Psoas muscle (tissue), 8 donors: ENCODE results near the gene SEMA7A. TPM values are rescaled to one million over a fixed set of nuclear protein-coding genes. Genes with fewer than 3 reads are reported as not detected.

ENCODE experiments used
- ATAC-seq, 4 donors: fragments of 200-7000 bp; cut with Tn5 transposase; one replicate each; pipeline ENCODE4 v1.9.1; 2020; ENCODE audit warnings: moderate library complexity in 3 of 4, mild to moderate bottlenecking in 2 of 4
- DNase-seq, 2 donors: peaks; one replicate each; pipeline ENCODE4 v3.0.0-alpha.2; 2020
- H3K27ac ChIP-seq: fragments of 200-600 bp; one replicate; pipeline ENCODE4 v1.8.0; 2022
- H3K27me3 ChIP-seq, 3 donors: fragments of 200-600 bp in 1 of 3; one replicate each; pipeline versions ENCODE4 v1.6.1 to v1.8.0; 2013 to 2022; ENCODE audit warnings: low read length in 2 of 3, mild to moderate bottlenecking in 2 of 3, moderate library complexity in 1 of 3; ENCODE audit not compliant: insufficient read depth in 3 of 3
- H3K36me3 ChIP-seq, 2 donors: fragments of 200-600 bp in 1 of 2; one replicate each; pipeline versions ENCODE4 v1.6.1 to v1.8.0; 2013 to 2022; ENCODE audit warnings: low read depth in 1 of 2, mild to moderate bottlenecking in 1 of 2, moderate library complexity in 1 of 2; ENCODE audit not compliant: insufficient read depth in 1 of 2
- H3K4me1 ChIP-seq: fragments of 200-600 bp; one replicate; pipeline ENCODE4 v1.8.0; 2022
- H3K4me3 ChIP-seq: fragments of 200-600 bp; one replicate; pipeline ENCODE4 v1.8.0; 2022; ENCODE audit warnings: mild to moderate bottlenecking
- H3K9me3 ChIP-seq: fragments of 200-600 bp; one replicate; pipeline ENCODE4 v1.8.0; 2022
- CTCF ChIP-seq: fragments of 200-600 bp; IDR thresholded peaks from one replicate; pipeline ENCODE4 v1.8.0; 2022; ENCODE audit warnings: antibody characterized with exemption
- WGBS, 3 donors: extraction: QIAGEN DNeasy Blood & Tissue Kit; methylation state at CpG; one replicate each; pipeline versions ENCODE4 v1.1.6 to v1.1.7; 2013; 5-methylcytosine and 5-hydroxymethylcytosine counted together
- intact Hi-C, 2 donors: fragments of 100-400 bp; cut with DNase I; formaldehyde crosslinking; loops; one replicate each; pipeline versions ENCODE4 v1.11.0 to v1.14.2; 2022
- polyA plus RNA-seq, 3 donors: library from polyadenylated mRNA; stranded (reverse); fragments of 200-250 nt; gene quantifications; one replicate each; pipeline ENCODE4 v1.2.3, GENCODE V29; 2013
- total RNA-seq, 4 donors: library from RNA; stranded (reverse); fragmentation: NEBNext Ultra II Directional in 2 of 4; extraction: Animal tissue kit (Norgen Biotek cat#: 25700) in 2 of 4; gene quantifications; one replicate each; pipeline versions ENCODE4 v1.2.1 to v1.2.4, GENCODE V29; 2021 to 2023
- donor health status: healthy with polysubstance abuse.
- donor health status: DM: no; HTN: no; CAD: no; lungs with moderate emphysema.
- donor health status: Bipolar disorder and iron deficiency.
- donor health status: healthy.
- donor health status: DM: yes; HTN: yes; CAD: no.
- donor health status: DM: no; HTN: no; CAD: no.
- donor health status: DM: no; HTN: no; CAD: no.
- donor health status: DM: yes; HTN: yes; CAD: no.

SEMA7A gene
- total and polyA plus RNA-seq, 7 donors, result 0.44 to 2.0 (median 1.2) TPM

GRCh38 chr15:74399100-74399499 is 34.7 kb downstream of the SEMA7A start:
- TF ChIP-seq CTCF, result no peak
- H3K27ac ChIP-seq, result no peak overlapping the region
- H3K36me3 ChIP-seq, result no peaks in the 10 kb centered on the region
- WGBS, 3 donors, result 90 to 95% (median 94%) methylated on average over 3 of the region's 3 CpGs
- no peaks in the 10 kb centered on the region for H3K9me3 ChIP-seq
- H3K4me3 ChIP-seq, result no peak overlapping the region
- ATAC-seq (no peak), DNase-seq (no peak)
- intact Hi-C loops, result no loop called here
- peaks cover 0 to 10% (median 0%) of the 10 kb centered on the region in 3 donors for H3K27me3 ChIP-seq
- no peaks in the 10 kb centered on the region for H3K4me1 ChIP-seq

- H3K27ac ChIP-seq, result no peak overlapping the region
- no peaks in the 10 kb centered on the region for H3K9me3 ChIP-seq
- ATAC-seq (no peak), DNase-seq (no peak)
- TF ChIP-seq CTCF, result no peak
- no peaks in the 10 kb centered on the region for H3K36me3 ChIP-seq
- 91 to 95% (median 91%) methylated on average over 5 of the region's 5 CpGs for WGBS, 3 donors
- peaks cover 0 to 10% (median 0%) of the 10 kb centered on the region in 3 donors for H3K27me3 ChIP-seq
- intact Hi-C loops, result no loop called here
- H3K4me1 ChIP-seq, result no peaks in the 10 kb centered on the region
- H3K4me3 ChIP-seq, result no peak overlapping the region
Measured at GRCh38 chr15:74398183-74398582, 35.6 kb downstream of the SEMA7A start.

GRCh38 chr15:74397239-74398068 is 36.3 kb downstream of the SEMA7A start:
- TF ChIP-seq CTCF, result no peak
- H3K4me3 ChIP-seq, result no peak overlapping the region
- WGBS, 3 donors, result 87 to 98% (median 93%) methylated on average over 5 to 6 of the region's 6 CpGs
- H3K27ac ChIP-seq, result no peak overlapping the region
- H3K9me3 ChIP-seq, result no peaks in the 10 kb centered on the region
- H3K27me3 ChIP-seq, result peaks cover 0 to 10% (median 0%) of the 10 kb centered on the region in 3 donors
- DNase-seq (no peak), ATAC-seq (no peak)
- intact Hi-C loops, result no loop called here
- H3K36me3 ChIP-seq, result no peaks in the 10 kb centered on the region
- no peaks in the 10 kb centered on the region for H3K4me1 ChIP-seq

GRCh38 chr15:74396445-74397238 is 37.1 kb downstream of the SEMA7A start:
- Histone ChIP-seq H3K9me3 (no peaks in the 10 kb centered on the region), H3K4me3 (no peak overlapping the region), H3K27me3 (peaks cover 0 to 10% (median 0%) of the 10 kb centered on the region in 3 donors), H3K27ac (no peak overlapping the region), H3K36me3 (no peaks in the 10 kb centered on the region), H3K4me1 (no peaks in the 10 kb centered on the region)
- no peak for TF ChIP-seq CTCF
- intact Hi-C loops, result no loop called here
- DNase-seq, result no peak
- ATAC-seq, result no peak
- 68 to 74% (median 68%) methylated on average over 9 of the region's 9 CpGs for WGBS, 3 donors
